ENCODE results near the gene RCC2. TPM values are rescaled to one million over a fixed set of nuclear protein-coding genes. Genes with fewer than 3 reads are reported as not detected.

The RCC2 gene
- total and polyA plus RNA-seq, 2 of the 4 experiments (the other 2 are of a cell fraction) = 24.0 to 38.9 TPM

GRCh38 chr1:17434601-17435000 lies 4.9 kb downstream of the RCC2 start (continued):
- TF ChIP-seq USF2 (IDR thresholded peaks at IDR 0.05; ENCODE audit: low read depth, low read length) (no peak), MAFK (IDR thresholded peaks at IDR 0.05; ENCODE audit: low read depth, low read length) (no peak)

GRCh38 chr1:17434016-17434415 lies 5.5 kb downstream of the RCC2 start:
- H4K91ac ChIP-seq (ENCODE audit: insufficient read depth, low read depth, low read length) = no peak overlapping the region
- peaks cover 51% of the 10 kb centered on the region for H4K20me1 ChIP-seq (ENCODE audit: insufficient read depth, low read length)
- H2AK9ac ChIP-seq (replicated peaks; ENCODE audit: low read depth, low read length, poor library complexity) = no peak overlapping the region
- in situ Hi-C loops (cut with MboI; ENCODE audit: low sequenced_read_pairs) = no loop called here
- H3K56ac ChIP-seq (ENCODE audit: extremely low read depth, insufficient read depth, low read length) = no peak overlapping the region
- H3K18ac ChIP-seq (ENCODE audit: low read depth, low read length) = no peak overlapping the region
- H2BK5ac ChIP-seq (ENCODE audit: low read depth, low read length, poor library complexity, severe bottlenecking) = no peak overlapping the region
- H3K9me1 ChIP-seq (ENCODE audit: insufficient read depth, low read length) = peaks cover 8% of the 10 kb centered on the region; the same call in 1 of the 2 replicates
- H3K4me2 ChIP-seq (ENCODE audit: low read depth, low read length) = no peak overlapping the region
- no peaks in the 10 kb centered on the region for H3K9me3 ChIP-seq (ENCODE audit: control insufficient read depth, insufficient read depth, low read length)
- intact Hi-C loops (cut with micrococcal nuclease) = no loop called here
- no peak overlapping the region for H3K27ac ChIP-seq (ENCODE audit: insufficient read depth, low read length)
- H3K9ac ChIP-seq (ENCODE audit: low read depth, low read length) = no peak overlapping the region
- ATAC-seq (ENCODE audit: low read depth) (no peak), DNase-seq (no peak)
- H3K27me3 ChIP-seq (ENCODE audit: control insufficient read depth, insufficient read depth, low read length) = no peaks in the 10 kb centered on the region
- BruUV-seq (replicated peaks) = no TSS peak
- dilution Hi-C loops (cut with HindIII; ENCODE audit: low sequenced_read_pairs, unreplicated experiment) = no loop called here
- no peak overlapping the region for H2AK5ac ChIP-seq (ENCODE audit: low read depth, low read length)
- H2AFZ ChIP-seq (replicated peaks; ENCODE audit: low read length, poor library complexity) = no peak overlapping the region
- H3K79me1 ChIP-seq (ENCODE audit: low read depth in 1 of 2, low read length in 2 of 2) = peaks cover 12 to 58% of the 10 kb centered on the region in 2 experiments
- POLR2A ChIA-PET (ENCODE audit: unreplicated experiment) = no interaction called here
- WGBS, 2 experiments (ENCODE audit: extremely low coverage in 2 of 2, insufficient read length in 1 of 2) = no CpG with 5 or more reads among the region's 3 CpGs
- peaks cover 34% of the 10 kb centered on the region for H3K36me3 ChIP-seq (ENCODE audit: control insufficient read depth, insufficient read depth, low read length)
- no peak overlapping the region for H2BK15ac ChIP-seq (ENCODE audit: low read depth, low read length)
- H2BK120ac ChIP-seq (ENCODE audit: low read depth, low read length) = no peak overlapping the region
- TF ChIP-seq MAZ (IDR thresholded peaks at IDR 0.05; ENCODE audit: borderline replicate concordance, low read depth, low read length) = no peak
- no peak for TF ChIP-seq RFX5 (IDR thresholded peaks at IDR 0.05; ENCODE audit: low read depth, low read length)
- TF ChIP-seq MAFK (IDR thresholded peaks at IDR 0.05; ENCODE audit: low read depth, low read length) = no peak
- TF ChIP-seq SMC3 (IDR thresholded peaks at IDR 0.05; ENCODE audit: low read depth, low read length) = no peak
- TF ChIP-seq POLR2A (IDR thresholded peaks at IDR 0.05; ENCODE audit: low read depth, low read length) = no peak
- no peak for TF ChIP-seq CTCF (conservative IDR thresholded peaks at IDR 0.05; ENCODE audit: low read depth, low read length)
- TF ChIP-seq NFE2L2 (IDR thresholded peaks at IDR 0.05; ENCODE audit: low read depth, low read length) = no peak
- no peak for TF ChIP-seq BHLHE40 (IDR thresholded peaks at IDR 0.05; ENCODE audit: low read depth, low read length)
- no peak for TF ChIP-seq CHD1 (IDR thresholded peaks at IDR 0.05; ENCODE audit: low read depth, low read length)
- no peak for TF ChIP-seq RAD21 (IDR thresholded peaks at IDR 0.05; ENCODE audit: low read length)
- no peak for TF ChIP-seq FOS (IDR thresholded peaks at IDR 0.05; ENCODE audit: low read depth, low read length)
- no peak for TF ChIP-seq USF2 (IDR thresholded peaks at IDR 0.05; ENCODE audit: low read depth, low read length)
- H3K14ac ChIP-seq (replicated peaks; ENCODE audit: low read depth, low read length) = no peak overlapping the region
- H3K23ac ChIP-seq (ENCODE audit: low read depth, low read length) = no peak overlapping the region
- no peak overlapping the region for H3K4me3 ChIP-seq (ENCODE audit: insufficient read depth, low read depth, low read length)
- H4K8ac ChIP-seq (ENCODE audit: low read depth in 2 of 2, low read length in 2 of 2) = no peak overlapping the region
- H3K4ac ChIP-seq (ENCODE audit: low read depth, low read length) = no peak overlapping the region
- peaks cover 7% of the 10 kb centered on the region for H3K4me1 ChIP-seq (ENCODE audit: control insufficient read depth, insufficient read depth, low read length)
- H2BK20ac ChIP-seq (ENCODE audit: low read depth, low read length) = no peak overlapping the region
- CTCF ChIA-PET = no interaction called here
- H4K5ac ChIP-seq (ENCODE audit: low read depth, low read length) = no peak overlapping the region
